ENCODE measurements around the gene VPS4B.
"Not testable (repeated sequence)": the region's sequence is repeated elsewhere in the genome, so short reads cannot be mapped to it uniquely, and the experiment has no call there.

VPS4B gene

GRCh38 chr18:63457977-63458376 is 35.7 kb upstream of the VPS4B start:
- TF ChIP-seq CTCF (IDR thresholded peaks at IDR 0.05) (no peak), ZFX (IDR thresholded peaks at IDR 0.05; ENCODE audit: borderline replicate concordance) (no peak)
- no peak overlapping the region for H3K27ac ChIP-seq

- TF ChIP-seq ZFX (IDR thresholded peaks at IDR 0.05; ENCODE audit: borderline replicate concordance) (no peak), CTCF (IDR thresholded peaks at IDR 0.05) (no peak)
- no peak overlapping the region for H3K27ac ChIP-seq
Observed at GRCh38 chr18:63454497-63454896, 32.2 kb upstream of the VPS4B start.

- H3K27ac ChIP-seq, result not testable (repeated sequence)
Observed at GRCh38 chr18:63452751-63453150, 30.5 kb upstream of the VPS4B start.

GRCh38 chr18:63451799-63452660 is 29.8 kb upstream of the VPS4B start:
- no peak overlapping the region for H3K27ac ChIP-seq
- TF ChIP-seq ZFX (IDR thresholded peaks at IDR 0.05; ENCODE audit: borderline replicate concordance), result no peak

- H3K27ac ChIP-seq, result no peak overlapping the region
- TF ChIP-seq CTCF (IDR thresholded peaks at IDR 0.05) (no peak), ZFX (IDR thresholded peaks at IDR 0.05; ENCODE audit: borderline replicate concordance) (no peak)
Observed at GRCh38 chr18:63449426-63449825, 27.1 kb upstream of the VPS4B start.

- TF ChIP-seq ZFX (IDR thresholded peaks at IDR 0.05; ENCODE audit: borderline replicate concordance) (no peak), CTCF (IDR thresholded peaks at IDR 0.05) (no peak)
- H3K27ac ChIP-seq, result no peak overlapping the region
Observed at GRCh38 chr18:63447066-63447465, 24.8 kb upstream of the VPS4B start.

GRCh38 chr18:63446266-63446665 is 24.0 kb upstream of the VPS4B start:
- no peak overlapping the region for H3K27ac ChIP-seq
- TF ChIP-seq ZFX (IDR thresholded peaks at IDR 0.05; ENCODE audit: borderline replicate concordance) (no peak), CTCF (IDR thresholded peaks at IDR 0.05) (no peak)

- no peak overlapping the region for H3K27ac ChIP-seq
- TF ChIP-seq ZFX (IDR thresholded peaks at IDR 0.05; ENCODE audit: borderline replicate concordance), result no peak
- no peak for TF ChIP-seq CTCF (IDR thresholded peaks at IDR 0.05)
Observed at GRCh38 chr18:63445037-63445436, 22.8 kb upstream of the VPS4B start.
